CD4-positive, alpha-beta T cell treated with Interleukin-15 for 4 hours (primary cell): ENCODE results near the gene CLRN3.

Source experiments
- DNase-seq: peaks from one replicate; pipeline ENCODE4 v3.0.0-alpha.2; 2020; ENCODE audit warnings: low spot score

CLRN3 gene

DNA sequence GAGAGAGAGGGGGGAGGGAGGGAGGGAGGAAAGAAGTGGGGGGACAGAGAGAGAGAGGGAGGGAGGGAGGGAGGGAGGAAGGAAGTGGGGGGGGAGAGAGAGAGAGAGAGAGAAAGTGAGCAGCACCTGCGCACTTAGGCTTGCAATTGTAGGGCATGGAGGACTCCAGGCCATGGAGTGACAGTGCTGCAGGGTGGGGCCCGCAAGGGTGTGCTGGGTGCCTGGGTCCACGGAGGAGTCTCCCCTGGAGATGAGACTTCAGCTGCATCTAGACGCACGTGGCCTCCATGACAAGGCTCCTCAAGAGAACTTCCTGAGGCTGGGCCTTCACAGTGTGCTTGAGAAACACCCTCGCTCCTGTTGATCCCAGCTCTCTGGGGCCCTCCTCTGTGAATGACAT is 44.5 kb downstream of the CLRN3 start:
- no peak for DNase-seq

DNA sequence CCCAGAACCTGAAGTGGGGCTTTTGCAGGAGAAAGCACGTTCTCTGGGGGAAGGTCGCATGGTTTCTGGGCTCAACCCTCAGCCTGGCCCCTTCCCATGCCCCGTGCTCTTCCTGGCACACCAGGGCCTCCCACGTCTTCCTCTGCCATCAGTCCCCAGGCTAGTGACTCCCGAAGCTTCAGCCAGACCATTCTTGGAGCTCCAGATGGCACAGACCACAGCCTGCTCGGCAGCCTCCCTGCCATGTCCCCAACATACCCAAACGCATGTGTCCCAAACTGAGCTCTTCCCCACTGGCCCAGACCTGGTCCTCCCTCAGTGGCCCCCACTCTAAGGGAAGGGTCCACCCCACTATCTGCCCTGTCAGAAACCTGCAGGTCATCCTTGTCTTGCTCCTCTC is 47.0 kb downstream of the CLRN3 start:
- DNase-seq = no peak

DNA sequence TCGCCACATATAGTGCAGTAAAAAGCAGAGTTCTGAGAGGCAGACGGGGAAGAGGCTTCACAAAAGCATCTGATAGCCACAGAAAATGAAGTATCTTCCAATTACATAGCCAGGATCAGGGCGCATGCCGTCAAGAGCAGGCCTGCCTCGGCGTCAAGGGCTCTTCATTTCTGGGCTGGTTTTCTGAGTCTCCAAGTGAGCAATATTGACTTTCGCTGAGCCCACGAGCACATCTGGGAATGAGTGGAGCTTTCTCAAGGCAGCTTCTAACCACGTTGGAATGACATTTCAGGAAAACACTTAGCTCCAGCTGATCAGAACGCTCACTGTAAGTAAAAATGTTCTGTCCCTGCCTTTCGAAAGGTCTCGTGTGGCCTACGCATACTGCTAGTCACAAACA is 51.9 kb downstream of the CLRN3 start:
- no peak for DNase-seq

DNA sequence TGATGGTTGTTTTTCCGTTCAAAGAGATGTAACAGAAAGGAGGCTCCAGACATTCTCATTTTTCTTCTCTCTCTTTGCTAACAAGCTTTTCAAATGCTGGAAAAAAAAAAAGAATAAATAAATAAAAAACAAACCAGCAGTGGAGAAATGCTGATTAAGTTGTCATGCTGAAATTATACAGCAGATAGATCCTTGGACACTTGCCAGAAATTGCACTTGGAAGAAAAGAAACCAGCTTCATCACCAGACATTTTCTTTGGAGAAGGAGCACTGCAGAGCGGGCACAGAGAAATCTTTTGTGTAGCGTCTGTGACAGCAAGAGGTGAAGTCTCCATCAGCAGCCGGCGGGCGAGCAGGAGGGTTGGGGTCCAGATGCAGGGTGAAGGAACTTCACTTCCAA is 55.8 kb downstream of the CLRN3 start:
- DNase-seq = no peak

DNA sequence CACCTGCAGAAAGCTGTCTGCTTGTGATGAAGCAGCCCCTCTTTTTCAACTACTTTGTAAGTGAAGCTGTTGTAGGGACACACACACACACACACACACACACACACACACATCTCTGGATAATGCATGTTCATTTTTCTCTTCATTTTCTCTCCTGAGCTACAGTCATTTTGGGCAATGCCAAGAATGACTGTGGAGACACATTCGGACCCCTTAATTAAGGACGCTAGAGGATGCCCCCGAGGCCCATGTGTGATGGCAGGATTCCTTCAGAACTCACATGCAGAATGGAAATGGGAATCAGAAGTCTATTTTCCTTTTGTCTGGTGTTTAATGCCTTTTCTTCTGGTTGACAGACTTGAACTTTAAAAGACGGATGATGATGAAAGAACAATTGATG is 56.6 kb downstream of the CLRN3 start:
- DNase-seq = no peak

DNA sequence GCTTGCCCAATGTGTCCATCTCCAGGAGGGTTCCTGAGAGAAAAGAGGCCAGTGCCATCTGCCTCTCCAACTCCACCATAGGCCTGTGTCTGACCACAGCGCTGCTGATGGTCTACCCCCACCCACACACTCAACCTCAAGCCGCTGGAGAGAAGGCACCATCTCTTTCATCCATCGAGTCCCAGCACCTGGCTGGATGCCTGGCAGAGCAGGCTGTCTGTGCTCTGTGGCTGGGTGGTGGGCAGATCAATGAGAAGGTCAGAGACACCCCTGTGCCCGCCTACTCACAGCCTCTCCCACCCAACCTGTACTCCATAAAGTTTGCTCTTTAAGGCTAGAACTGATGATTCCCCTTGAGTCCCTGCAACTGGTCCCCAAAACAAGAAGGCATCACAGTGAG is 58.0 kb downstream of the CLRN3 start:
- DNase-seq = no peak

DNA sequence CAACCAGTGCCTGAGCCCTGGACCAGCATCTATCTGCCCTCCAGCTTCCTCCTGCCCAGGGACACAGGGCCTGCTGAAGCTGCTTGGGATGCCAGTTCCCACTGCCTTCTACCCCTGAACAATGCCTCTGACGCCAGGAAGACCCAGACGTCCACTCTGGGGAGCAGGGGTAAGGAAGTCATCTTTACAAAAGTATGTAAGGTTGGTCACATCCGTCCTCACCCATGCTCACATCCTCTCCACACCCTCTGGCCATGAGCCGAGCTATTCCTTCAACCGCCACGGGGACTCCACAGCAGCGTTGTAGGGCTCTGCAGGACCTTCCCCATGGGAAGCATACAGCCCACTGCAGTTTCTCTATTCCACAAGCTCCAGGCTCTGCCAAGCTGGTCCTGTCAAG is 58.5 kb downstream of the CLRN3 start:
- no peak for DNase-seq

DNA sequence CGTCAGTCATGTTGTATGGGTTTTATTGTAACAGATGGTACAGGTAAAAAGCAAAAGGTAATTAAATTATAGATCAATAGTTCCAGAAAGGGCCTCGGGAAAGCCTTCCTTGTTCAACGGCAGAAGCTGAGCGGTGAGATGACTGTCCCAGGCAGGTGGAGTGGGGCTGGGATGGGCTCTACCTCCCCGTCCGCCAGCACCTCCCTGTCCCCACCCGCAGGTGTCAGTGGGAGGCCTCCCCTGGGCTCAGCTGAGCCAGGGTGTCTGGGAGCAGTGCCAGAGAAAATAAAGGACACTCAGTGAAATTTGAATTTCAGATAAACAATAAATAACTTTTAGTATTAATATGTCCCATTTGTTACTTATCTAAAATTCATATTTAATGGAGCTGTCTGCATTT is 58.9 kb downstream of the CLRN3 start:
- no peak for DNase-seq

DNA sequence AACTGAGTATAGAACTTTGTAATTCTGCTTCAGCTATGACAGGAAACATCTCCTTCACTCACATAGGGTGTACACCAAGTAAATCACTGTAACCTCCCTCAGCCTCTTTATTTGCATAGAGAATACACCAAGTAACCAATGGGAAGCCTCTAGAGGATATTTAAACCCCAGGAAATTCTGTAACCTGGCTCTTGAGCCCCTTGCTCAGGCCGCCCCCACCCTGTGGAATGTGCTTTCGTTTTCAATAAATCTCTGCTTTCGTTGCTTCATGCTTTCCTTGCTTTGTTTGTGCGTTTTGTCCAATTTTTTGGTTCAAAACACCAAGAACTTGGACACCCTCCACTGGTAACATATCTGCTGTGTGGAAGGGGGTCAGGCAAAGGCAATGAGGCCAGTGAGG is 60.2 kb downstream of the CLRN3 start:
- no peak for DNase-seq

DNA sequence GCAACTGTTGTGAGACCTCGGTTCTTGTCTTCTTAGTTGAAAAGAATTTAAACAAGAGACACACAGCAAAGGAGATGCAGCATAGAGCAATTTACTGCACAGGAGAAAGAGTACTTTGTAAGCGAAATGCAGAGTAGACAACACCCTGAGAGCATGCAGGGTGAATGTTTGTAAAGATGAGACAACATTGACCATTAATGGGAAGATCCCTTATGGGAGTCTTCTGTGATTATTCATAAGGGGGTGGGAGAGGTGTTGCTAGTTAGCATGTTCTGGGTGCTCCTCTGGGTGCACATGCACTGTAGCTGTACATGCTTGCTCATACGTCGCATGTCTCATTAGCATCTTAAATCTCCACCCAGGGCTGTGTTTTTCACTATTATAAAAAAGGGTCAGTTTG is 62.3 kb downstream of the CLRN3 start:
- no peak for DNase-seq
